ENCODE measurements around the gene ATXN2L. TPM values are rescaled to one million over a fixed set of nuclear protein-coding genes. Genes with fewer than 3 reads are reported as not detected.

Gene ATXN2L
- total RNA-seq, 2 experiments from 2014 or later = 109 to 451 TPM

- no peaks in the 10 kb centered on the region for H4K20me1 ChIP-seq (ENCODE audit: insufficient read depth, low read length)
- peaks cover 6% of the 10 kb centered on the region; the same call in 1 of the 2 replicates for H3K79me2 ChIP-seq (ENCODE audit: insufficient read depth, low read depth, low read length)
- intact Hi-C loops (cut with micrococcal nuclease; ENCODE audit: unreplicated experiment) = loop anchor here (10.0 kb wide), 1 partner anchor 1877 kb away; no protein-coding TSS in a partner anchor
- peaks cover 24% of the 10 kb centered on the region for H3K4me1 ChIP-seq (ENCODE audit: insufficient read depth, low read length, poor library complexity, severe bottlenecking)
- H3K9me3 ChIP-seq (ENCODE audit: low read length) = no peaks in the 10 kb centered on the region
- no peak overlapping the region for H2AFZ ChIP-seq (ENCODE audit: low read length)
- H3K27ac ChIP-seq (ENCODE audit: low read depth, low read length, poor library complexity, severe bottlenecking) = no peak overlapping the region
- peak overlapping the region; percentile 92; the same call in 1 of the 2 replicates for H3K4me2 ChIP-seq (ENCODE audit: low read length)
- no TSS peak for BruUV-seq (replicated peaks)
- ChIA-PET CTCF (ENCODE audit: unreplicated experiment) (no interaction called here), POLR2A (interaction anchor here (0.6 kb wide), 1 partner anchor 15 kb away, joined by 6 read pairs; no protein-coding TSS in a partner anchor)
- TF ChIP-seq EZH2phosphoT487 (IDR thresholded peaks at IDR 0.05; ENCODE audit: borderline replicate concordance, low read depth, low read length) (no peak), CTCF (conservative IDR thresholded peaks at IDR 0.05; ENCODE audit: low read length) (no peak)
- H3K9me2 ChIP-seq (ENCODE audit: insufficient read depth, low read length) = no peaks in the 10 kb centered on the region
- no peak overlapping the region for H3K4me3 ChIP-seq (ENCODE audit: low read depth, low read length, poor library complexity, severe bottlenecking)
- peaks cover 21% of the 10 kb centered on the region for H3K36me3 ChIP-seq (ENCODE audit: insufficient read depth, low read length)
- no peak for DNase-seq (ENCODE audit: low spot score)
Observed at GRCh38 chr16:28877655-28878000, 54.8 kb downstream of the ATXN2L start.

DNA sequence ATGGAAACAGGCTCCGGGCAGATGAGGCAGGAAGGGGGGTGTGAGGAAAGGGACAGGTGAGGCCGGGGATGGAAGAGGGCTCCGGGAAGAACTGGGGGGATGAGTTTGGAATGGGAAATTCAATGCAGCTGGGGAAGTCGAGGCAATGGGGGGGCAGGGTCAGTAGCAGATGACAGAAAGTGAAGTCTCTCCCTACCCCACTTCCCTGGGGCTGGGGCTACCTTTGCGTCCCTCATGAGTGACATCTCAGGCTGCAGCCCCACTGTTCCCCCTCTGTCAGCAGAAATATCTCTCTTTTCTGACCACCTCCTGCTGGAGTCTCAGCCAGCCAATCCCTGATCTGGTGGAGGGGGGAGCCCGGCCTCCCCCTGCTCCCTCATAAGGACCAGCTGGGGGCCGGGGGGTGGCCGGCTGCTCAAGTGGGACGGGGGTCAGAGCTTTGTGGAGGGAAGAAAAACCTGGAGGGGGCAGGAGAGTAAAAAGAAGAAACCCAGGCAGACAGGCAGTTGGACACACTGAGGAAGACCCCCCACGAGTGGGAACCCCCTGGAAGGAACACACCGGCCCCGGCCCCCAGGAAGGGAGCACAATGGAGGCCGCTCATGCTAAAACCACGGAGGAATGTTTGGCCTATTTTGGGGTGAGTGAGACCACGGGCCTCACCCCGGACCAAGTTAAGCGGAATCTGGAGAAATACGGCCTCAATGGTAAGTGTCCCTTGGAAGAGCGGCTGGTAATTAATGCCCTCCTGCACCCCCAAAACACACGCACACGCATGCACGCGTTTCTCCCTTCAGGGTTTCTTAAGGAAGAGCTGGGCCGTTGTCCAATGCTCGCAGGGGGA, 55.5 kb downstream of the ATXN2L start, which contains the start of gene ATP2A1:
Gene ATP2A1 (plus strand): TSS at position 406 of the 844 bp plus-strand sequence. CDS start 184 bp downstream, at position 590.
- ChIA-PET CTCF (ENCODE audit: unreplicated experiment) (interaction anchor here (1.3 kb wide), 1 partner anchor 58 kb away, joined by 3 read pairs; no protein-coding TSS in a partner anchor), POLR2A (interaction anchor here (0.6 to 1.4 kb wide), 4 partner anchors 14 to 67 kb away, joined by 3 to 5 read pairs (median 4); no protein-coding TSS in a partner anchor)
- Histone ChIP-seq H3K27ac (ENCODE audit: low read depth, low read length, poor library complexity, severe bottlenecking) (peak within 1 kb of the TSS; percentile 64), H3K9me2 (ENCODE audit: insufficient read depth, low read length) (no peaks in the 10 kb centered on the region), H2AFZ (ENCODE audit: low read length) (peak within 1 kb of the TSS; percentile 60; the same call in 1 of the 2 replicates), H4K20me1 (ENCODE audit: insufficient read depth, low read length) (no peaks in the 10 kb centered on the region), H3K4me2 (ENCODE audit: low read length) (peak within 1 kb of the TSS; percentile 92), H3K4me1 (ENCODE audit: insufficient read depth, low read length, poor library complexity, severe bottlenecking) (peaks cover 24% of the 10 kb centered on the region), H3K9me3 (ENCODE audit: low read length) (no peaks in the 10 kb centered on the region), H3K4me3 (ENCODE audit: low read depth, low read length, poor library complexity, severe bottlenecking) (peak within 1 kb of the TSS; percentile 77), H3K79me2 (ENCODE audit: insufficient read depth, low read depth, low read length) (peaks cover 6% of the 10 kb centered on the region; the same call in 1 of the 2 replicates), H3K36me3 (ENCODE audit: insufficient read depth, low read length) (peaks cover 14% of the 10 kb centered on the region)
- intact Hi-C loops (cut with micrococcal nuclease; ENCODE audit: unreplicated experiment) = loop anchor here (10.0 kb wide), 1 partner anchor 1876 kb away; no protein-coding TSS in a partner anchor
- TF ChIP-seq CTCF (conservative IDR thresholded peaks at IDR 0.05; ENCODE audit: low read length) = no peak
- TF ChIP-seq EZH2phosphoT487 (IDR thresholded peaks at IDR 0.05; ENCODE audit: borderline replicate concordance, low read depth, low read length) = no peak
- BruUV-seq (replicated peaks) = no TSS peak
- no peak for DNase-seq (ENCODE audit: low spot score)
